Activated CD4-positive, alpha-beta T cell treated with anti-CD3 and anti-CD28 coated beads, Interleukin-2, Interleukin-4, amounts not matched to agents 100 ng/mL and 50 ng/mL, durations not matched to agents 16 hours and 8 hours (primary cell): ENCODE data around the gene TOM1L1.
A peak's percentile ranks its signal among the peaks of the same experiment; 100 is the strongest.
"Not testable (repeated sequence)": the region's sequence is repeated elsewhere in the genome, so short reads cannot be mapped to it uniquely, and the experiment has no call there.

Experiments
- DNase-seq: peaks from one replicate; pipeline ENCODE4 v3.0.0-alpha.2; 2020; ENCODE audit warnings: low spot score

The TOM1L1 gene, protein sequence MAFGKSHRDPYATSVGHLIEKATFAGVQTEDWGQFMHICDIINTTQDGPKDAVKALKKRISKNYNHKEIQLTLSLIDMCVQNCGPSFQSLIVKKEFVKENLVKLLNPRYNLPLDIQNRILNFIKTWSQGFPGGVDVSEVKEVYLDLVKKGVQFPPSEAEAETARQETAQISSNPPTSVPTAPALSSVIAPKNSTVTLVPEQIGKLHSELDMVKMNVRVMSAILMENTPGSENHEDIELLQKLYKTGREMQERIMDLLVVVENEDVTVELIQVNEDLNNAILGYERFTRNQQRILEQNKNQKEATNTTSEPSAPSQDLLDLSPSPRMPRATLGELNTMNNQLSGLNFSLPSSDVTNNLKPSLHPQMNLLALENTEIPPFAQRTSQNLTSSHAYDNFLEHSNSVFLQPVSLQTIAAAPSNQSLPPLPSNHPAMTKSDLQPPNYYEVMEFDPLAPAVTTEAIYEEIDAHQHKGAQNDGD

DNA sequence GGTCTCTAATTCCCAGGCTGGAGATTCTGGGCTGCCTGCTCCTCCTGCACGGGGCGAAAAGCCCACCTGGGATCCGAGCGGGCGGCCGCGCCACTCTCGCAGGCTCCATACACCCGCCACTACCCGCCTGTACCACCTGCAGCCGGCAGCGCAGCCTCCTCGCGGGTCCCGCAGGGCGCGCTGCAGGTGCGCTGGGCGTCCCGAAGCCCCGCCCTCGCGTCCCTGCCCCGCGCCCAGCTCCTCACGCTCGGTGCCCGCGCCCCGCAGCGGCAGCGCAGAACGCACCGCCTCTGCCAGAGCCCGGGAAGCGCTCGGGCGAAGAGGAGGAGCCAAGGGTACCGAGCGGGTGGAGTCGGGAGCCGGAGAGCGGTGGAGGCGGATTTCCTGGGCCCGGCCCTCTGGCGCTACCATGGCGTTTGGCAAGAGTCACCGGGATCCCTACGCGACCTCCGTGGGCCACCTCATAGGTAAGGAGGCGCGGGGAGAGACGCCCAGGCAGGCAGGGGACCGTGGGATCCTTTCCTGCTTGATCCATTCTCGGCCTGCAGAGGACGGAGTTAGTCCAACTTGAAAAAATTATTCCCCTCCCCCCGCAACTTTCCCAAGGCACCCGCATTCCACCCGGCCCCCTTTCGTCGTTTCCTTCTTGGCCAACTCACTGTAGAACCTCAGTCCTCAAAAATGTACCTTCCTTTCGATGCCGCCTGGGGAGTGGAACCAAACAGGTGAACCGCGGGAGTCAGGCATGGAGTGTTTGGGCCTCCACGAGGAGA lies at the start of gene TOM1L1:
Gene TOM1L1 (plus strand): TSS at position 396 of the 773 bp plus-strand sequence. CDS start 14 bp downstream, at position 410.
- peak; percentile 6 for DNase-seq

DNA sequence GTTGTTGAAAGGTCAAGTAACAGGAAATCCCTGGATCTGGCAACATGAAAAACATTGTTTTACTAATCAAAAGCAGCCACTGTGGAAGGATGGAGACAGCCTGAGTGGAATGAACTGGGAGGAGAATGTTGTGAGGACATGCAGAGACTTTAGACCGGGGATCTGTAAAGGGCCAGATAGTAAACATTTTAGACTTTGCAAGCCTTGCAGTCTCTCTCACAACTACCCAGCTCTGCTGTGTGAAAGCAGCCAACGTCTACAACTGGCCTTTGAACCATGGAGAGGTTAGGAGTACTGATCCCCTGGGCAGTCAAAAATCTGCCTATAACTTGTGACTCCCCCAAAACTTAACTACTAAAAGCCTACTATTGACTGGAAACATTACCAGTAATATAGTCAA lies 41.5 kb upstream of the TOM1L1 start:
- DNase-seq = no peak

DNA sequence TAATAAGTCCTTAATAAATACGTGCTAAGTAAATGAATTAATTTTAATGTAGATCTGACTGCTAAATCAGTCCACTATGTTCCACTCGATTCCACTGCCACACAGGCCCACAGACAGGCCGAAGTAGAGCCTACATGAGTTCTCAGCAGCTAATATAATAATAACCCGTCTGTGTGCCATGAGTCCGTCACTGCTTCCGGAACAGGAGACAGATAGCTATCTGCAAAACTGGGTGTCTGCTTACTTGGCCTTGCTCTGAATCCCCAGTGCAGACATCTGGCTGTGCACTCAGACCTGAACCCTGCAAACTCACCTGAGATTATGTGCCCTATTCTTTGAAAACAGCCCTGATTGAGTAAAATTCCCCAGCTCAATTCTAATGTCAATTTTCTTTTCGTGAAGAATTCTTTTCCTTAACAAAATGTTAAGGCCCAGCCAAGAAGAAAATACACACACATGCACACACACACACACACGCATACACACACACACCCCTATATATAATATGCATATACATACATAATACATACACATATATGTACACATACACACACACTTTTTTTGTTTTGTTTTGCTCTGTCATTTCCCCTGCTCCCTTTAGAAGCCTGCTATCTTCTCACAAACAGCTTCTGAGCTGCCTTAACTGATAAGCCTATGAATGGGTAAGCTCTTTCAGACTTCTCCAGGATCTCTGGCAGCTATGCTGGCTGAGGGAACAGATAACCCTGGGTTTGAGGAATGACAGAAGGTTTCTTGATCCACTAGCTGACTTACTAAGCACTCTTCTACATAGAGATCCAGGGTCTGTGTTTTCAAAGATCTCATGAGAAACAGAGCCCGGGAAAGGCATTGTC lies 39.8 kb upstream of the TOM1L1 start:
- DNase-seq = no peak

DNA sequence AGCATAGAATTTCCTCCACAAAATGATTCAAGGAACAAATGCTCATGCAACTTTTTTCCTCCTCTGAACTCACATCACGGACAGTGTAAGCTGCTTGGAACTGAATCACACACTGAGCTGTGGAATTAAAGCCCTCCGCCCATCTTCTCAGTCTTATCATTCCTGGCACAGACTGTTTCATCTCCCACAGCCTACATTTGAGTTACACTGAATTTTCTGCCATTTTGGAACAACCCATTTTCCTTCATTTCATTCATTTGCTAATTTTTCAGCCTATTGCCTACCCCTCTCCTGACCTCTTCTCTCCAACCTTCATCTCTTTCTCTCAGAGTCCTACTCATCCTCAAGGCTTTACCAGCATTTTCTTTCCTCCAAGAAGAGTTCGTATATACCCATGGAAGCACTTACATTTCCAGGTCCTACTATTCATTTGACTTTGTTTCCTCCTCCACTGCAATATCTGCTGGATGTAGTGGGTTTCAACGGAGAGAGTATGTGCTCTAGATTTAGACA lies 39.1 kb upstream of the TOM1L1 start:
- no peak for DNase-seq

DNA sequence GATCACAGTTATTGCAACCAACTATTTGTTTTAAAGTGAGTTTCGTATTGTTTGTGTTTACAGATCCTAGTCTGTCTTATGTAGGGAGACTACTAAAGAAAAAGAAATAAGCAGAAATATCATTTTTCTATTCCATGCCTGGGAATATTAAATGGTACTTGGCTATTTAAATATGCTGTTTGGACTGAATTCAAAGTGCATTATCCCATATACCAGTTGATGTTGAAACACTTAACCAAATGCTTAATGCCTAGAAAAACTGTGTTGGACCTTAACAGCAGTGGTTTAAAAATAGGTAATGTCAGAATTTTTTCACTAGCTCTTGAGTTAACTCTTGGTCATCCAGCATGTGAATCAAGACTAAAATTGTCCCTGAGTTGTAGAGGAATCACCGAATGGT lies 37.5 kb upstream of the TOM1L1 start:
- no peak for DNase-seq

DNA sequence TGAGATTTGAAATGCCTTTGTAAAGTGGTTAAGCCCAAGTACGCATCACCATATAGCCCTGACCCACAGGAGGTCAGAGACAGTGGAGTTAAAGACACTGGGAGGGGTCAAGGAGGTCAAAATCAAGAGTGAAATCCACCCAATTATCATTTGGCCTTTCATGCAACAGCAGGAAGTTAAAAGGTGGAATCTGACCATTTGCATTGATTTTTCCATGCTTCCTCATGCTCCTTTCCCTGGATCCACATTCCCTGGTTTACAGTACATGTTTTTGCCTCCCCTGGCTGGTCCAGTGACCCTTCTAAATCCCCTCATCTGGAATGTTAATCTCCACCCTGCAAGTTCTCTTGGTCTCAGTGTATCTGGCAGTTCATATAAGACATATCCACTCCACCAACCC lies 36.6 kb upstream of the TOM1L1 start:
- no peak for DNase-seq

DNA sequence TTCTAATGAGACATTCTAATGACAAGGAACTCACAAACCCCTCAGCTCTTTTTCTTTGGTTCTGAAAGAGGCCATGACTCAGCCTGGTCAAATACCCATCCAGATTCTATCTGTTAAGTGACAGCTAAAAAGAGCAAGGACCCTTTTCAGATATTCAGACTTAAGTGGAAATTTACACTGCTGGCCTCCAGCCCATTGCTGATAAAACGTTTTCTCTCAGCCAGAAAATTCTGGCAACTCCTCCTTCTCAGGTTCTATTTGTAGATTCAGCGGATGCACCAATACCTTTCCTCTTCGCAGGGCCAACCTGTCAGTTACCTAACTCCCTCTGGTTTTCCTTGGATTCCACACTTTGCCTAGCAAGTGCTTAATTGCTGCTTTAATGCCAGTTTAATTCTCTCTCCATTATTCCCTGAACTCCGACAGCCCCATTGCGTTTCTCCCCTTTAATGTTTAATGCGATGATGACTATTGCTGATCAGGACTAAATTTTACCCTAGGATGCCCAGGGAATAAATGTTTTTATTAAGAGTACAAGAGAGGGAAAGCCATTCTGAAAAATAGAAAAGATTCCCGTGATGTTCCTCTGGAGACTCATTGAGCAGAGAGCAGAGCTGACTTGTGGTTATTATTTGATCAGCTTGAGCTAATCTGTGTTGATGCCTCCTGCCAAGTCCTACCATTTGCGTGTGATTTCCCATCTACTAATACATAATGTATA lies 35.9 kb upstream of the TOM1L1 start:
- no peak for DNase-seq

DNA sequence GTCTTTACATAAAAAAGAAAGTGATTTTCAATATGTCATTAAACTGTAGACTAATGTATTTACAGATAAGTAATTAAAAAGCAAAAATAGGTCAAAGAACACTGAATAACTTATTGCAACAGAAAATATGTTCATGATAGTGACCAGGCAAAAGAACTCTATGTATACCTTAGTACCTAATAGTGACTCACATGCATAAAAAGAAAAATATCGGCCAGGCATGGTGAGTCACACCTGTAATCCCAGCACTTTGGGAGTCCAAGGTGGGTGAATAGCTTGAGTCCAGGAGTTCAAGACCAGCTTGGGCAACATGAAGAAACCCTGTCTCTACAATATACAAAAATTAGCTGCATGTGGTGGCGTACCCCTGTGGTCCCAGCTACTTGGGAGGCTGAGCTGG lies 33.0 kb upstream of the TOM1L1 start:
- no peak for DNase-seq

DNA sequence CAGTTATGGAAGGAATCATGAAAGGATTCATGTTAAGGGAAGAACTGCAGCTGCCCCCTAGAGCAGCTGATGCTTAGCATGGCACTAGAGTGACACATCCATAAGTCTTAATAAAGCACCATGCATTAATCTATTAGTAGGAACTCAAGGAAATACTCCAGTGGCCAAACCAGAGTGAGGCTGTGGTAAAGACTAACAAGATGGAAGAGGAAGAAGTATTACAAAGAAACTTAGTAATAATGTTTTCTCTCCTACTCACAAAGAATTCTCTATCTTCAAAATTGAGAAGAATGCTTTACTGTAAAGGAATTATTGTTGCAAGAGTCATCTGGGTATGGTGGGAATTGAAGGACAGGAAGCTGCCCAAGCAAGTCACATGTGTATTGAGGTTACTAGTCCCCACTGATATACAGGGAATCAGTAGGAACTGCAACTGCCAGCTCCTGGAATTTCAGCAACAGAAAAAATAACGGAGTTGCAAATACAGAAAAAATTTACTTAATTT lies 29.9 kb upstream of the TOM1L1 start:
- no peak for DNase-seq

DNA sequence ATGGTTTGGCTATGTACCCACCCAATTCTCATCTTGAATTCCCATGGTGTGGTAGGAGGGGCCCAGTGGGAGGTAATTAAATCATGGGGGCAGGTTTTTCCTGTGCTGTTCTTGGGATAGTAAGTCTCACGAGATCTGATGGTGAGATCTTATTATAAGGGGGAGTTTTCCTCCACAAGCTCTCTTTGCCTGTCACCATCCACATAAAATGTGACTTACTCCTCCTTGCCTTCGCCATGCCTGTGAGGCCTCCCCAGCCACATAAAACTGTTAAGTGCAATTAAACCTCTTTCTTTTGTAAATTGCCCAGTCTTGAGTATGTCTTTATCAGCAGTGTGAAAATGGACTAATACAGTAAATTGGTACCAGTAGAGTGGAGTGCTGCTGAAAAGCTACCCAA lies 24.7 kb upstream of the TOM1L1 start:
- not testable (repeated sequence) for DNase-seq

DNA sequence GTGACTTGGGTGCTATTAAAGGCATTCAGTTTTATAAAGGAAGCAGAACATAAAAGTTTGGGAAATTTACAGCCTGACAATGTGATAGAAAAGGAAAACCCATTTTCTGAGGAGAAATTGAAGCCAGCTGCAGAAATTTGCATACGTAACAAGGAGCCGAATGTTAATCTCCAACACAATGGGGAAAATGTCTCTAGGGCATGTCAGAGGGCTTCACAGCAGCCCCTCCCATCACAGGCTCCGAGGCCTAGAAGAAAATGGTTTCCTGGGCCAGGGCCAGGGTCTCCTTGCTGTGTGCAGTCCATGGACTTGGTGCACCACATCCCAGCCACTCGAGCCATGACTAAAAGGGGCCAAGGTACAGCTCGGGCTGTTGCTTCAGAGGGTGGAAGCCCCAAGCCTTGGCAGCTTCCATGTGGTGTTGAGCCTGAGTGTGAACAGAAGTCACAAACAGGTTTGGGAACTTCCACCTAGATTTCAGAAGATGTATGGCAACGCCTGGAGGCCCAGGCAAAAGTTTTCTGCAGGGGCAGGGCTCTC lies 23.9 kb upstream of the TOM1L1 start:
- no peak for DNase-seq

DNA sequence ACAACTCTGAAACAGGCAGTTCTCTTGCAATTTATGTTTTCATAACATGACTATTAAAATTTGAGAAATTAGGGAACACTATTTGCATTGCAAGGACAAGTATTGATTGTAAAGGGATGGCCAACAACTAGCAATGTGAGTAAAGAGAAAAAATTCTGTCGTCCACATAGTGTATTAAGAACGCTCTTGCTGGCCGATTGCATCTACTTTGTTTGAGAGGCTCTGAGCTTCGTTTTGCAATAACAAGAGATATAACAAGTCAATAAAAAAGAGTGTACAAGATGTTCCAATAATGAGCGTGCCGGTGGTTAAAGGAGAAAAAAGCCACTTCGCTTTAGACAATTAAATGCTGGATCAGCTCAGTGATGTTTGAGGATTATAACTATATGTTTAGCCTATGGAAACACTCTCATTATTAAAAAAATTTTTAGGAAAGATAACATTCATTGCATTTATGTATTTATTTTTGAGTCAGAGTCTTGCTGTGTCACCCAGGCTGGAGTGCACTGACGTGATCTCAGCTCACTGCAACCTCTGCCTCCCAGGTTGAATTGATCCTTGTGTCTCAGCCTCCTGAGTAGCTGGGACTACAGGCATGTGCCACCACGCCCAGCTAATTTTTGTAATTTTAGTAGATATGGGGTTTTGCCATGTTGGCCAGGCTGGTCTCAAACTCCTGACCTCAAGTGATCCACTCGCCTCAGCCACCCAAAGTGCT lies 19.2 kb upstream of the TOM1L1 start:
- DNase-seq = no peak

DNA sequence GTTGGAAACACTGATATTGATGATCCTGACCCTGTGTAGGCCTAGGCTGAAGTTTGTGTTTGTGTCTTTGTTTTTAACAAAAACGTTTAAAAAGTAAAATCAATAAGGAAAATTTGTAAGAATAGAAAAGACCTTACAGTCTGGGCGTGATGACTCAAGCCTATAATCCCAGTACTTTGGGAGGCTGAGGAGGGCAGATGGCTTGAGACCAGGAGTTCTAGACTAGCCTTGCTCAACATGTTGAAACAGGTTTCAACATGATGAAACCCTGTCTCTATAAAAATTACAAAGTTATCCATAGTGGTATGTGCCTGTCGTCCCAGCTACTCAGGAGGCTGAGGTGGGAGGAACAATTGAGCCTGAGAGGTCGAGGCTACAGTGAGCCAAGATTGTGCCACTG lies 18.3 kb upstream of the TOM1L1 start:
- DNase-seq = no peak

DNA sequence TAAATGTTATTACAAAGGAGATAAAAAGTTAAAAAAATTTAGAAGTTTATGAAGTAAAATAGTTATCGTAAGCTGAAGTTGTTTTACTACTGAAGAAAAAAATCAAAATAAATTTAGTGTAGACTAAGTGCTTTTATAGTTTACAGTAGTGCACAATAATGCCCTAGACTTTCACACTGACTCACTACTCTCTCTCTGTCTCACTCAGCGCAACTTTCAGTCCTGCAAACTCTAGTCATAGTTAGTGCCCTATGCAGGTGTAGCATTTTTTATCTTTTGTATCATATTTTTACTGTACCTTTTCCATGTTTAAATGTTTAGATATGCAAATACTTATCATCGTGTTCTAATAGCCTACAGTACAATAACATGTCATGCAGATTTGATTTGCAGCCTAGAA lies 17.7 kb upstream of the TOM1L1 start:
- peak; percentile 61 for DNase-seq

DNA sequence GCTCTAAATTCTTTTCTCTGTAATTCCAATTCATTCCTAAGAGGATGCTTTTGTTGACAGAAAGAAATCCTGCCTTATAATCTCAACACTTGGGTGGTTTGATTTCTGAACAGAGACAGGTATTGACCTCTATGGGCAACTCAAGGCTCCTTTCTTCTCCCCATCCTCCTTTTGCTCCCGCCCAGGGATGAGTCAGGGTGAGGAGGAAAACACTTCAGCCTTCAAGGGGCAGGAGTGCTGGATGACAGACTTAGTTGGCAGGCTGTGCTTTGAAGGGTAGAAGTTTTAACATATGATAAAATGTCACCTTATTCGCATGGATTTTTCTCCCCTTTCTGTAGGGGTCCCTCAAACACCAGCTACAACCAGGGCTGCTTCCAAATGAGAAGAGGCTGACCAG lies 16.7 kb upstream of the TOM1L1 start:
- no peak for DNase-seq

DNA sequence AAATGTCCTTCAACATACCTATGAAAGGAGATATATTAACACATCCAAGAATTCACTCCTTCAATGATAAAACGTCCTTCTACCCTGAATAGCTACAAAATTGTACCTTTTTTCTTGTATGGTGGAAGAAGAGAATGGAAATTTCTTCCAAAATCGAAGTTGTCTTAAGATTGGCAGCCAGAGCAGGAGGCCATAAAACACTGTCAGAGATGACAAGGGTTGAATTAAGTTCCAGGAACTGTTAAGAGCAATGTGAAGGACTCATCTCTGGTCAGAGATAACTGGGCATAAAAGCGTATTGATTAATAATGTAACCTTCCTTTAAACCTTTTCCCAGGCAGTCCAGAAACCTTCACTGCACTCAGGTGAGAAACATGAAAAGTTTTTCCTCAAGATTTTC lies 12.9 kb upstream of the TOM1L1 start:
- DNase-seq = no peak

DNA sequence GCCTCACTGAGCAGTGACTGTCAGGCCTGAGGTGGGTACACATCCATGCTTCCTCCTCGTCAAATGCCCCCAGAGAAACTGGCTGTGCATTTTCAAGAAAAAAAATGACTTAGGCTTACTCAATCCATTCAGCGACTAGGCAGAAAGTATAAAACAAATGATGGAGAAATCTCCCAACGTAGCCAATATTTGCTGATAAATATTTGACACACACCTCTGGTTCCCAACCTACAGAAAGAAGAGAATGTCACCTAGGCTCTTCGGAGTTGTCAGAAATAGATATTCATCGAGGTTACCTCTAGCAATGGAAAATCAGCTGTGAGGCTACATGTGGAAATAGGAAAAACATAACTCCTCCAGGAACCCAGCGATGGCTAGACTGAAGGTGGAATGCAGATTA lies 12.4 kb upstream of the TOM1L1 start:
- DNase-seq = no peak

DNA sequence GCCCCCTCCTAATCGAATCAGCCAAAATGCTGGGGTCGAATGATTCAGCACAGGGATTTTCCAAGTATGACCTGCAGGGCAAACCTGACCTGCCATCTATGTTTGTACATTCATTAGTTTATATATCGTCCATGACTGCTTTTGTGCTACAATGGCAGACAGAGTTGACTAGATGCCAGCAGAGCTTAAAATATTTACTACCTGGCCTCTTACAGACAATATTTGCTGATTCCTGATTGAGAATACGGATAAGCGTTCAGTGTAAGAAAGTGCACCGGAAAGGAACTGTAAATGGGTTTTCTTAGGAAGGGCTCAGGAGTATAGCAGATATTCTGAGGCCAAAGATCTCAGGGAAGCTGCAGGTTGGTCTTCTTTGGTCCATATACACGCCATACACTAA lies 11.7 kb upstream of the TOM1L1 start:
- no peak for DNase-seq

DNA sequence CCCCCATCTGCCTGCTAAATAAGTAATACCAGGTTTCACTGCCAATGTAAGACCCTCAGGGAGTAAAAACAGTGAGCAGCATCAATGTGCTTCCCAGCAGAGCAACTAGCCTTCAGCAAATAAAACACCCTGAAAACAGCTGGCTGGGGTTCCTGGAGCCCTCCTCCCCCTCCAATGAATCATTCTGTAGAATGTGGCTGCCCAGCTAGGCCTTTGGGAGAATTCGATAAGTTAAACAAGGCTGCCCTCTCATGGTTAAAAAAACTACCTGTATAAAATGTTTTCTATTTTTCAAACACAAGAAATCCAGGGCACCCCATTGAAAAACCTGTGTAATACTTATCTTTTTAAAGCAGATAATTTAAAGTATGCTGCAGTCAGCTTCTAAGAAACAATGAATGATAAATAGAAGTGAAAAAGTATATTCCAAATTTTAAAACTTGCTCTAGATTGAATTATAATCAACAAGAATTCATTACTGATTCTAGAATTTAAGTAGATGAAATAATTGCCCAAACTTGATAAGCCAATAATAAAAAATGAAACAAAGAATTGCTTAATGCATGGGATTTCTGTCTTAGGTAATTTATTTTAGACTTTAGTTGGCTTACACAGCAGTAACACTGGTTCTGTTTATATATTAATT lies 9.4 kb upstream of the TOM1L1 start:
- DNase-seq = peak; percentile 30

DNA sequence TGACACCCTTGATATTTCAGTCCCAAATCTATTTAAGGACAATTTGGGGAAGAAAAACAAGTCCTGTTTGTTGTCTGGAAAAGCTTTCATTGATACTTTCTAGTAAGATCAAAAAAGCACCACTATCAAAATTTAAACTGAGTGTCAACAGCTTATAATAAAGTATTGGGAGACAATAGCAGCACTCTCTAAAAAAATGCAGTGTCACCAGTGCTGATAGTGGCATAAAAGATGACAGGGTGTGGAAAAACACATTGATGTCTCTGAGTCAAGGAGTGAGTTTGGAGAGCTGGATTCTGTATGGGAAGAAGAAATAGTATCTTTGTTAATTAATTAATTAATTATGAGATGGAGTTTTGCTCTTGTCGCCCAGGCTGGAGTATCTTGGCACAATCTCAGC lies 8.3 kb upstream of the TOM1L1 start:
- no peak for DNase-seq
